K562 (cell line): Measurements from ENCODE around the gene DCAF11. TPM values are rescaled to one million over a fixed set of nuclear protein-coding genes. Genes with fewer than 3 reads are reported as not detected.

ENCODE experiments used
- ATF1 ChIP-seq, 2 experiments: fragments of 450-650 bp in 1 of 2; IDR thresholded peaks; 2 replicates each; pipeline ENCODE4 v1.6.1; 2016; ENCODE audit warnings: missing compliant biosample characterization in 1 of 2, missing genetic modification characterization in 1 of 2
- CBX3 ChIP-seq, 2 experiments: IDR thresholded peaks; 1 replicate in 1 of 2; 2 replicates in 1 of 2; pipeline ENCODE4 v1.6.1; 2012; ENCODE audit warnings: inconsistent platforms in 2 of 2, low read length in 2 of 2, borderline replicate concordance in 1 of 2, control low read depth in 1 of 2
- CREB1 ChIP-seq, 2 experiments: sonication (generic) in 1 of 2; formaldehyde crosslinking in 1 of 2; IDR thresholded peaks; 2 replicates each; pipeline versions ENCODE4 v1.6.1 to v1.8.0; 2012 to 2022; ENCODE audit warnings: inconsistent platforms in 1 of 2, mild to moderate bottlenecking in 1 of 2, missing genetic modification reagents in 1 of 2, moderate library complexity in 1 of 2
- CSDE1 ChIP-seq, 2 experiments: fragments of 450-650 bp; IDR thresholded peaks; 2 replicates each; pipeline ENCODE4 v1.6.1; 2016; ENCODE audit warnings: mild to moderate bottlenecking in 1 of 2
- FOS ChIP-seq: IDR thresholded peaks from 3 replicates; pipeline ENCODE4 v1.6.1; 2011; ENCODE audit not compliant: insufficient read length; ENCODE audit errors: extremely low read depth
- GABPB2 ChIP-seq: fragments of 250-450 bp; sonication (Bioruptor Pico); conservative IDR thresholded peaks from 2 replicates; pipeline ENCODE4 v1.5.1; 2021; ENCODE audit warnings: mild to moderate bottlenecking
- IRF2 ChIP-seq: sonication (generic); formaldehyde crosslinking; IDR thresholded peaks from 2 replicates; pipeline ENCODE4 v1.8.1; 2022; ENCODE audit warnings: mild to moderate bottlenecking, missing genetic modification reagents
- KLF1 ChIP-seq: fragments of 450-650 bp; IDR thresholded peaks from 2 replicates; pipeline ENCODE4 v1.6.1; 2016; ENCODE audit warnings: missing genetic modification characterization, missing compliant biosample characterization
- MAFG ChIP-seq: fragments of 450-650 bp; conservative IDR thresholded peaks from 2 replicates; pipeline ENCODE4 v1.6.1; 2016; ENCODE audit warnings: missing genetic modification characterization, missing compliant biosample characterization
- NCOA2 ChIP-seq, 2 experiments: fragments of 450-650 bp; IDR thresholded peaks; 2 replicates each; pipeline ENCODE4 v1.6.1; 2018; ENCODE audit warnings: mild to moderate bottlenecking in 2 of 2, moderate library complexity in 1 of 2; ENCODE audit not compliant: partially characterized antibody in 2 of 2
- NONO ChIP-seq, 2 experiments: fragments of 200-400 bp in 1 of 2; fragments of 450-650 bp in 1 of 2; formaldehyde crosslinking in 1 of 2; IDR thresholded peaks; 2 replicates each; pipeline ENCODE4 v1.6.1; 2017; ENCODE audit warnings: low read depth in 2 of 2, mild to moderate bottlenecking in 2 of 2, moderate library complexity in 2 of 2, low read length in 1 of 2
- NUFIP1 ChIP-seq: fragments of 450-650 bp; IDR thresholded peaks from 2 replicates; pipeline ENCODE4 v1.6.1; 2018; ENCODE audit not compliant: partially characterized antibody
- PCBP2 ChIP-seq: fragments of 200-400 bp; formaldehyde crosslinking; IDR thresholded peaks from 2 replicates; pipeline ENCODE4 v1.6.1; 2018; ENCODE audit warnings: low read length, low read depth, mild to moderate bottlenecking, moderate library complexity; ENCODE audit not compliant: poor library complexity, severe bottlenecking
- PHB ChIP-seq: fragments of 250-450 bp; sonication (Bioruptor Pico); IDR thresholded peaks from 2 replicates; pipeline ENCODE4 v1.5.0; 2021
- RBM22 ChIP-seq: fragments of 200-400 bp; formaldehyde crosslinking; IDR thresholded peaks from 2 replicates; pipeline ENCODE4 v1.6.1; 2018; ENCODE audit warnings: low read length, low read depth; ENCODE audit not compliant: poor library complexity, severe bottlenecking
- SMAD2 ChIP-seq: fragments of 150-350 bp; IDR thresholded peaks from 2 replicates; pipeline ENCODE4 v1.6.1; 2014; ENCODE audit warnings: low read depth, mild to moderate bottlenecking, low read length
- TEAD4 ChIP-seq, 2 experiments: sonication (generic) in 1 of 2; formaldehyde crosslinking in 1 of 2; IDR thresholded peaks; 2 replicates each; pipeline versions ENCODE4 v1.6.1 to v1.8.0; 2012 to 2022; ENCODE audit warnings: borderline replicate concordance in 1 of 2, inconsistent platforms in 1 of 2, low read length in 1 of 2, mild to moderate bottlenecking in 1 of 2, missing genetic modification reagents in 1 of 2
- polyA plus RNA-seq, 8 experiments: library from polyadenylated mRNA; depleted of rRNA in 4 of 8; stranded (reverse) in 5 of 8; unstranded in 3 of 8; fragments of >200 nt; fragmentation: Nextera tagmentation in 2 of 8; fragmentation: Illumina TruSeq in 1 of 8; extraction: Ambion mirVana in 2 of 8; extraction: Trizol in 1 of 8; gene quantifications; 2 replicates each; pipeline versions ENCODE4 v1.2.1 to v1.2.3, GENCODE V29; 2011 to 2014; ENCODE audit warnings: inconsistent platforms in 1 of 8, missing spikeins in 1 of 8
- total RNA-seq, 7 experiments: library from RNA; depleted of rRNA in 6 of 7; stranded (reverse); fragments of >200 nt in 6 of 7; fragmentation: Illumina TruSeq in 2 of 7; extraction: Trizol in 2 of 7; gene quantifications; 2 replicates each; pipeline versions ENCODE4 v1.2.1 to v1.2.3, GENCODE V29; 2011 to 2021; ENCODE audit warnings: low replicate concordance in 1 of 7
- TF ChIP-seq, protein P1 (sequence below): fragments of 250-450 bp; sonication (Bioruptor Pico); IDR thresholded peaks from 2 replicates; pipeline ENCODE4 v1.8.0; 2022; ENCODE audit warnings: moderate library complexity, mild to moderate bottlenecking, inconsistent platforms
- TF ChIP-seq, protein P2 (sequence below), 2 experiments: fragments of 150-350 bp in 1 of 2; IDR thresholded peaks; 2 replicates each; pipeline ENCODE4 v1.6.1; 2012 to 2016; ENCODE audit warnings: low read depth in 2 of 2, low read length in 2 of 2, mild to moderate bottlenecking in 1 of 2, moderate library complexity in 1 of 2
- TF ChIP-seq, protein P3 (sequence below): fragments of 250-450 bp; sonication (Bioruptor Pico); IDR thresholded peaks from 2 replicates; pipeline ENCODE4 v1.8.0; 2021; ENCODE audit warnings: moderate library complexity, mild to moderate bottlenecking, inconsistent platforms
- TF ChIP-seq, protein P4 (sequence below): fragments of 250-450 bp; sonication (Bioruptor Pico); IDR thresholded peaks from 2 replicates; pipeline ENCODE4 v1.8.0; 2021; ENCODE audit warnings: moderate library complexity, mild to moderate bottlenecking, inconsistent platforms

DCAF11 gene
- total and polyA plus RNA-seq, 9 of the 15 experiments (the other 6 are each of a cell fraction or from before 2014, with no cell fraction given) = 8.5 to 46.2 (median 36.4) TPM

DNA sequence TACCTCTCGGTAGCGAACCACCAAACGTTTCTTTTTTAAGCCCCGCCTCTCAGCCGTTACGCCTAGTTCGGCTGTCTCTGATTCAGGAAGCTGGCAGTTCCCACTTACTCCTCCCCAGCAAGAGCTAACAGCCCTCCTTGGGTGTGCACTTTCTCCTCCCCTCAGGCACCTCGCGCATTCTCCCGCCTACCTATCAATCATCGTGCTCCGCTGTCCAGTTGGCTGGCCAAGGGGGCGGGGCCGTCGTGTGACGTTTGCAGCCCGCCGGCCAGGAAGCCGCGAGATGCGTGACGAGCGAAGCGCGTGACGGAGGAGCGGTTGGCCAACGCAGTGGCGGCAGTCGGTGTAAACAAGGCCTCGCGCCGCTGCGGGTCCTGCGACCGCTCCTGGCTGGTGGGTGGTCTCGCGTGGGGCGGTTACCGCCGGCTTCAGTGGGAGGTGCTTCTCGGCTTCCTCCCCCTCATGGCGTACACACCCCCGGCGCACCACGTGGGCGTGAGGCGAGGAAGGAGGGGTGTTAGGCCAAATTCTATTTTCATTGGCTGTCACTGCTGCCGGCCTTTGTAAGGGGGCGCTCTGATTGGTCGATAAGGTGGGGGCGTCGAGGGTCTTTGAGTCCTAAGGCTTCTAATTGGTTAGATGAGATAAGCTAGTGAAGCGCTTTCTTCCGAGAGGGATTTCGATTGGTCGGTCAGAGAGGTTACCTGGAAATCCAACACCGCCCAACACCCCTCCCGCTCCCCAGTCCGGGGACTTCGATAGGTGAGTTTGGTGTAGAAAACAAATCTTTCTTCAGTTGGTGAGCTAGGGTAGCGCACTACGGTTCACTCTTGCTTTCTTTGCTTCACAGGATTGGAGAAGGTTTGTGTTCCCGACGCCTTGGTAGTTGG lies at the start of gene DCAF11, which contains the start of gene NRL (continued):
- TF ChIP-seq ATF1 (CRISPR knock-in tag; IDR thresholded peaks at IDR 0.05) (peak; percentile 71; the same call in 1 of the 2 replicates), ATF1 (tag; IDR thresholded peaks at IDR 0.05) (peak; percentile 98), TEAD4 (IDR thresholded peaks at IDR 0.05; ENCODE audit: low read length) (0 out of 2 replicates have a peak, but pooled peaks have one; percentile 5), TEAD4 (CRISPR knock-in tag; IDR thresholded peaks at IDR 0.05; ENCODE audit: borderline replicate concordance) (no peak), SMAD2 (no peak), KLF1 (tag) (peak; percentile 65; the same call in 1 of the 2 replicates), NCOA2 (IDR thresholded peaks at IDR 0.05; ENCODE audit: partially characterized antibody in 2 of 2) (no peak), CBX3 (IDR thresholded peaks at IDR 0.05; ENCODE audit: borderline replicate concordance in 1 of 2, low read length in 2 of 2) (no peak), PHB (no peak), GABPB2 (CRISPR knock-in tag) (no peak), NUFIP1 (no peak), MAFG (tag) (no peak), FOS (peak; percentile 96), IRF2 (CRISPR knock-in tag) (no peak), PCBP2 (no peak), NONO (IDR thresholded peaks at IDR 0.05; ENCODE audit: low read depth in 2 of 2, low read length in 1 of 2) (no peak), RBM22 (no peak), CSDE1 (IDR thresholded peaks at IDR 0.05) (no peak), CREB1 (IDR thresholded peaks at IDR 0.05) (peak; percentile 93), CREB1 (CRISPR knock-in tag; IDR thresholded peaks at IDR 0.05) (peak; percentile 97)
- TF ChIP-seq, protein P1, sequence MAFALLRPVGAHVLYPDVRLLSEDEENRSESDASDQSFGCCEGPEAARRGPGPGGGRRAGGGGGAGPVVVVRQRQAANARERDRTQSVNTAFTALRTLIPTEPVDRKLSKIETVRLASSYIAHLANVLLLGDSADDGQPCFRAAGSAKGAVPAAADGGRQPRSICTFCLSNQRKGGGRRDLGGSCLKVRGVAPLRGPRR = no peak
- TF ChIP-seq, protein P2, sequence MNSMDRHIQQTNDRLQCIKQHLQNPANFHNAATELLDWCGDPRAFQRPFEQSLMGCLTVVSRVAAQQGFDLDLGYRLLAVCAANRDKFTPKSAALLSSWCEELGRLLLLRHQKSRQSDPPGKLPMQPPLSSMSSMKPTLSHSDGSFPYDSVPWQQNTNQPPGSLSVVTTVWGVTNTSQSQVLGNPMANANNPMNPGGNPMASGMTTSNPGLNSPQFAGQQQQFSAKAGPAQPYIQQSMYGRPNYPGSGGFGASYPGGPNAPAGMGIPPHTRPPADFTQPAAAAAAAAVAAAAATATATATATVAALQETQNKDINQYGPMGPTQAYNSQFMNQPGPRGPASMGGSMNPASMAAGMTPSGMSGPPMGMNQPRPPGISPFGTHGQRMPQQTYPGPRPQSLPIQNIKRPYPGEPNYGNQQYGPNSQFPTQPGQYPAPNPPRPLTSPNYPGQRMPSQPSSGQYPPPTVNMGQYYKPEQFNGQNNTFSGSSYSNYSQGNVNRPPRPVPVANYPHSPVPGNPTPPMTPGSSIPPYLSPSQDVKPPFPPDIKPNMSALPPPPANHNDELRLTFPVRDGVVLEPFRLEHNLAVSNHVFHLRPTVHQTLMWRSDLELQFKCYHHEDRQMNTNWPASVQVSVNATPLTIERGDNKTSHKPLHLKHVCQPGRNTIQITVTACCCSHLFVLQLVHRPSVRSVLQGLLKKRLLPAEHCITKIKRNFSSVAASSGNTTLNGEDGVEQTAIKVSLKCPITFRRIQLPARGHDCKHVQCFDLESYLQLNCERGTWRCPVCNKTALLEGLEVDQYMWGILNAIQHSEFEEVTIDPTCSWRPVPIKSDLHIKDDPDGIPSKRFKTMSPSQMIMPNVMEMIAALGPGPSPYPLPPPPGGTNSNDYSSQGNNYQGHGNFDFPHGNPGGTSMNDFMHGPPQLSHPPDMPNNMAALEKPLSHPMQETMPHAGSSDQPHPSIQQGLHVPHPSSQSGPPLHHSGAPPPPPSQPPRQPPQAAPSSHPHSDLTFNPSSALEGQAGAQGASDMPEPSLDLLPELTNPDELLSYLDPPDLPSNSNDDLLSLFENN (IDR thresholded peaks at IDR 0.05; ENCODE audit: low read depth in 2 of 2, low read length in 2 of 2) = no peak
- TF ChIP-seq, protein P3, sequence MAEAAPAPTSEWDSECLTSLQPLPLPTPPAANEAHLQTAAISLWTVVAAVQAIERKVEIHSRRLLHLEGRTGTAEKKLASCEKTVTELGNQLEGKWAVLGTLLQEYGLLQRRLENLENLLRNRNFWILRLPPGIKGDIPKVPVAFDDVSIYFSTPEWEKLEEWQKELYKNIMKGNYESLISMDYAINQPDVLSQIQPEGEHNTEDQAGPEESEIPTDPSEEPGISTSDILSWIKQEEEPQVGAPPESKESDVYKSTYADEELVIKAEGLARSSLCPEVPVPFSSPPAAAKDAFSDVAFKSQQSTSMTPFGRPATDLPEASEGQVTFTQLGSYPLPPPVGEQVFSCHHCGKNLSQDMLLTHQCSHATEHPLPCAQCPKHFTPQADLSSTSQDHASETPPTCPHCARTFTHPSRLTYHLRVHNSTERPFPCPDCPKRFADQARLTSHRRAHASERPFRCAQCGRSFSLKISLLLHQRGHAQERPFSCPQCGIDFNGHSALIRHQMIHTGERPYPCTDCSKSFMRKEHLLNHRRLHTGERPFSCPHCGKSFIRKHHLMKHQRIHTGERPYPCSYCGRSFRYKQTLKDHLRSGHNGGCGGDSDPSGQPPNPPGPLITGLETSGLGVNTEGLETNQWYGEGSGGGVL (CRISPR knock-in tag) = no peak
- TF ChIP-seq, protein P4, sequence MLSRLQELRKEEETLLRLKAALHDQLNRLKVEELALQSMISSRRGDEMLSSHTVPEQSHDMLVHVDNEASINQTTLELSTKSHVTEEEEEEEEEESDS (CRISPR knock-in tag) = no peak
